Uterus (tissue), 4 donors: ENCODE data around the gene BPTF. TPM values are rescaled to one million over a fixed set of nuclear protein-coding genes. Genes with fewer than 3 reads are reported as not detected.

Experiments used
- DNase-seq, 2 donors: peaks; one replicate each; pipeline ENCODE4 v3.0.0-alpha.2; 2019 to 2020
- H3K27ac ChIP-seq, 2 donors: fragments of 200-600 bp; sonication (generic); 1 replicate in 1 of 2; 2 replicates in 1 of 2; pipeline ENCODE4 v1.5.1; 2016 to 2018
- H3K27me3 ChIP-seq, 2 donors: fragments of 200-600 bp; sonication (generic); one replicate each; pipeline ENCODE4 v1.5.1; 2018 to 2019; ENCODE audit warnings: control low read depth in 1 of 2
- H3K36me3 ChIP-seq, 2 donors: fragments of 200-600 bp; sonication (generic); one replicate each; pipeline ENCODE4 v1.5.1; 2019; ENCODE audit warnings: control low read depth in 1 of 2
- H3K4me1 ChIP-seq, 2 donors: fragments of 200-600 bp; sonication (generic); one replicate each; pipeline ENCODE4 v1.5.1; 2018 to 2019; ENCODE audit warnings: control low read depth in 1 of 2
- H3K4me3 ChIP-seq, 2 donors: fragments of 200-600 bp; sonication (generic); 1 replicate in 1 of 2; 2 replicates in 1 of 2; pipeline ENCODE4 v1.5.1; 2018 to 2019; ENCODE audit warnings: mild to moderate bottlenecking in 1 of 2
- H3K9me3 ChIP-seq, 2 donors: fragments of 200-600 bp; sonication (generic); one replicate each; pipeline ENCODE4 v1.5.1; 2019; ENCODE audit warnings: control low read depth in 1 of 2
- POLR2A ChIP-seq, 2 donors: fragments of 450-650 bp; IDR thresholded peaks; one replicate each; pipeline ENCODE4 v1.6.1; 2016; ENCODE audit warnings: antibody characterized with exemption in 2 of 2, mild to moderate bottlenecking in 1 of 2, moderate library complexity in 1 of 2
- intact Hi-C: fragments of 100-400 bp; cut with DNase I; formaldehyde crosslinking; loops from one replicate; pipeline ENCODE4 v1.15.1; 2023; ENCODE audit warnings: low total_unique reads
- total RNA-seq, 4 donors: library from RNA; depleted of rRNA in 3 of 4; stranded (reverse); fragments of >200 nt in 3 of 4; gene quantifications; one replicate each; pipeline versions ENCODE4 v1.1.0 to v1.2.4, GENCODE V29; 2014 to 2023
- TF ChIP-seq, protein P1 (sequence below), 4 experiments: fragments of 200-600 bp in 2 of 4; fragments of 450-650 bp in 2 of 4; sonication (generic) in 2 of 4; IDR thresholded peaks; one replicate each; pipeline ENCODE4 v1.5.1; 2016 to 2019; ENCODE audit warnings: antibody characterized with exemption in 4 of 4, mild to moderate bottlenecking in 2 of 4, moderate library complexity in 1 of 4
- donor health status: DM: yes; HTN: yes; CAD: no.

BPTF gene
- total RNA-seq, 4 donors from 2014 or later: 67.6 to 183 (median 117) TPM

DNA sequence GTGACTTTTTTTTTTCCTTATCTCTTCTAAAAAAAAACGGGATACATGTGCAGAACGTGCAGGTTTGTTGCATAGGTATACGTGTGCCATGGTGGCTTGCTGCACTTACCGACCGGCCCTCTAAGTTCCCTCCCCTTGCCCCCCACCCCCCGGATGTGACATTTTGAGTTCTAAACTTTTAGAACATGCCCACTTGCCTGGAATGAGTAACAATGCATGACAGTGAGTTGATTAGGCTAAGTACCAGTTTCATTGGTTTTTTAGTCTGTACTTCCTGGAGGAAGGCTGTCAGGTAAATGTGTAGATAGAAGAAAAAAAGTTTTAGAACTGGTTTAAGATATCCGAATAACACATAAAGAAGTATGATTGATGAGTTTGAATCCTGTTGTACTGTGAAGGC, 4.0 kb downstream of the BPTF start:
- no peak for DNase-seq
- Histone ChIP-seq H3K4me3 (no peak overlapping the region), H3K36me3 (no peaks in the 10 kb centered on the region), H3K27ac (no peak overlapping the region), H3K4me1 (peaks cover 6 to 9% of the 10 kb centered on the region in 2 donors), H3K27me3 (no peaks in the 10 kb centered on the region), H3K9me3 (no peaks in the 10 kb centered on the region)
- TF ChIP-seq, protein P1, sequence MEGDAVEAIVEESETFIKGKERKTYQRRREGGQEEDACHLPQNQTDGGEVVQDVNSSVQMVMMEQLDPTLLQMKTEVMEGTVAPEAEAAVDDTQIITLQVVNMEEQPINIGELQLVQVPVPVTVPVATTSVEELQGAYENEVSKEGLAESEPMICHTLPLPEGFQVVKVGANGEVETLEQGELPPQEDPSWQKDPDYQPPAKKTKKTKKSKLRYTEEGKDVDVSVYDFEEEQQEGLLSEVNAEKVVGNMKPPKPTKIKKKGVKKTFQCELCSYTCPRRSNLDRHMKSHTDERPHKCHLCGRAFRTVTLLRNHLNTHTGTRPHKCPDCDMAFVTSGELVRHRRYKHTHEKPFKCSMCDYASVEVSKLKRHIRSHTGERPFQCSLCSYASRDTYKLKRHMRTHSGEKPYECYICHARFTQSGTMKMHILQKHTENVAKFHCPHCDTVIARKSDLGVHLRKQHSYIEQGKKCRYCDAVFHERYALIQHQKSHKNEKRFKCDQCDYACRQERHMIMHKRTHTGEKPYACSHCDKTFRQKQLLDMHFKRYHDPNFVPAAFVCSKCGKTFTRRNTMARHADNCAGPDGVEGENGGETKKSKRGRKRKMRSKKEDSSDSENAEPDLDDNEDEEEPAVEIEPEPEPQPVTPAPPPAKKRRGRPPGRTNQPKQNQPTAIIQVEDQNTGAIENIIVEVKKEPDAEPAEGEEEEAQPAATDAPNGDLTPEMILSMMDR (IDR thresholded peaks at IDR 0.05): no peak
- TF ChIP-seq POLR2A (IDR thresholded peaks at IDR 0.05): no peak
- intact Hi-C loops: loop anchor here (10.0 kb wide), 1 partner anchor 115 kb away; the partner anchor contains the start of gene NOL11

DNA sequence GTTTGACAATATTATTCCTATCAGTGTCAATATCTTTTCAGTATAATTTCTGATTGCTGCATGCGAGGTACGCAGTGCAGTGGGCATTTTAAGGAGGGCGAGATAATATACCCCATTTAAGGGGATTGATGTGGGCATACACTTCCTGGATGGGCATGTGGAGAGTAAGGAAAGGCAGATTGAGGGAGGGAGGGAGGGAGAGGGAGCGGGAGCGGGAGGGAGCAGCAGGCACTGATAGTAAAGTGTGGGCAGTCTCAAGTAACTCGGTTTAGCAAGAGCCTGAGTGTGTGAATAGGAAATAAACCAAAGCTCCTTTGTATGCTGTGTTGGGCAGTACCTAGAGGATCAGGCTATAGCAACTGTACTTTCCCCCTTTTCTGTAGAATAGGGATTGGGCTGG, 5.1 kb downstream of the BPTF start:
- no peaks in the 10 kb centered on the region for H3K36me3 ChIP-seq
- intact Hi-C loops: no loop called here
- TF ChIP-seq, protein P1 (IDR thresholded peaks at IDR 0.05): no peak
- TF ChIP-seq POLR2A (IDR thresholded peaks at IDR 0.05): no peak
- no peaks in the 10 kb centered on the region for H3K27me3 ChIP-seq
- H3K4me1 ChIP-seq: peaks cover 6 to 9% of the 10 kb centered on the region in 2 donors
- DNase-seq: no peak
- H3K9me3 ChIP-seq: no peaks in the 10 kb centered on the region
- H3K4me3 ChIP-seq: no peak overlapping the region
- H3K27ac ChIP-seq: no peak overlapping the region

DNA sequence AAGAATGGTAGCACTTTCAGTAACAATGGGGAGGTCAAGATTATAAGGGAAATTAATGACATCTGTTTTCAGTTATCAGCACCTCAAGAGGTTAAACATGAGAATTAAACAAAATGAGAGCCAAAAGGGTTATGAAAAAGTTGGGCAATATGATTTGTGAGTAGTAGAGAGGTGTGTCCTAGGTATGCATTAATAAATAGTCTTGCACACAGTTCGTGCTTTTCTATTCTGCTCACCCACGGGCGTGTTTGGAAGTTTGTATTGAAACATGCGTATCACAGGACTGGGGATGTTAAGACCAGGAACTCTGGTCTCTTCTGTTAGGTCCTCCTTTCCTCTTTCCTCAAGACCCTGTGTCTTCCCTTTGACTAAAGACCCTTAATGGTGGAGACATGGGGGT, 6.0 kb downstream of the BPTF start:
- no peak for TF ChIP-seq POLR2A (IDR thresholded peaks at IDR 0.05)
- TF ChIP-seq, protein P1 (IDR thresholded peaks at IDR 0.05): no peak
- DNase-seq: no peak
- Histone ChIP-seq H3K27me3 (no peaks in the 10 kb centered on the region), H3K4me1 (peaks cover 6 to 9% of the 10 kb centered on the region in 2 donors), H3K27ac (no peak overlapping the region), H3K36me3 (no peaks in the 10 kb centered on the region), H3K4me3 (no peak overlapping the region), H3K9me3 (no peaks in the 10 kb centered on the region)
- intact Hi-C loops: no loop called here

DNA sequence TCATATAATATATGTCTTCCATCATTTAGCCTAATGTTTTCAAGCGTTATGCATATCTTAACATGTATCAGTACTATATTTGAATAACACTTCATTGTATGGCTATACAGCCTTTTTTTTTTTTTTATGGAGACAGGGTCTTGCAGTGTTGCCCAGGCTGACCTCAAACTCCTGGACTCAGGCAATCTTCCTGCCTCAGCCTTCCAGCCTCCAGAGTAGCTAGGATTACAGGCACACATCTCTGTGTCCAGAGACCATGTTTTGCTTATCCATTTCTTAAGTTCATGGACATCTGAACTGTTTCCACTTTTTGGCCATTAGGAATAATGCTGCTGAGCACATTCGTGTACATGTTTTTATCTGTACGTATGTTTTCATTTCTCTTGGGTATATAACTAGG, 7.8 kb downstream of the BPTF start:
- Histone ChIP-seq H3K36me3 (no peaks in the 10 kb centered on the region), H3K4me1 (peaks cover 5 to 8% of the 10 kb centered on the region in 2 donors), H3K27me3 (no peaks in the 10 kb centered on the region), H3K27ac (no peak overlapping the region), H3K4me3 (no peak overlapping the region), H3K9me3 (no peaks in the 10 kb centered on the region)
- TF ChIP-seq, protein P1 (IDR thresholded peaks at IDR 0.05): no peak
- DNase-seq: no peak
- intact Hi-C loops: no loop called here

DNA sequence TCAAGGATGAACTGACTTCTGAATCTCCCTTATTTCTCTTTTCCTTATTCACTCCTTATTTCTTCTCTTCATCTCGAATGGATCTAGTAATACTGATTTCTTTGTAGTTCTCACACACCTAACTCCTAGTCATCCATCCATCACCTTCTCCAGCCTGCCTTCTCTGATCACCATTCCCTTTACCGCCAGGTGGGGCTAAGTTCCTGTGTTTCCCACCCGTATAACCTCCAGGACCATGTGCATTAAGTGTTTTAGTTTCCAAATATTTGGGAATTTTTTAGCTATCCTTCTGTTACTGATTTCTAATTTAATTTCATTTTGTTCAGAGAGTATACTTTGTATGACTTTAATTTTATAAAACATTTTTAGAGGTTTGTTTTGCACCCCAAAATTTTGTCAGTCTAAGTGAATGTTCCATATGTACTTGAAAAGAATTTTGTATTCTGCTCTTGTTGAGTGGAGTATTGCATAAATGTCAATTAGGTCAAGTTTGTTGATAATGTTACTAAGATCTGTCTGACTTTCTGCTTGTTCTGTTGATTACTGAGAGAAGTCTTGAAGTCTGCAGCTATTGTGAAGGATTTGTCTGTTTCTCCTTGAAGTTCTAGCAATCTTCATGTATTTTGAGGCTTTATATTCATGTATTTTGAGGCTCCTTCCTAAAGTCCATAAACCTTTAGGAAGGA, 8.8 kb downstream of the BPTF start:
- Histone ChIP-seq H3K4me1 (no peaks in the 10 kb centered on the region), H3K36me3 (no peaks in the 10 kb centered on the region), H3K9me3 (no peaks in the 10 kb centered on the region), H3K4me3 (no peak overlapping the region), H3K27ac (no peak overlapping the region), H3K27me3 (no peaks in the 10 kb centered on the region)
- no peak for DNase-seq
- intact Hi-C loops: no loop called here
- TF ChIP-seq, protein P1 (IDR thresholded peaks at IDR 0.05): no peak
- no peak for TF ChIP-seq POLR2A (IDR thresholded peaks at IDR 0.05)
